Measurements from ENCODE around the gene POPDC2. TPM values are rescaled to one million over a fixed set of nuclear protein-coding genes. Genes with fewer than 3 reads are reported as not detected.

Gene POPDC2
- total RNA-seq, 1 experiment from 2014 or later = 0.15 TPM

DNA sequence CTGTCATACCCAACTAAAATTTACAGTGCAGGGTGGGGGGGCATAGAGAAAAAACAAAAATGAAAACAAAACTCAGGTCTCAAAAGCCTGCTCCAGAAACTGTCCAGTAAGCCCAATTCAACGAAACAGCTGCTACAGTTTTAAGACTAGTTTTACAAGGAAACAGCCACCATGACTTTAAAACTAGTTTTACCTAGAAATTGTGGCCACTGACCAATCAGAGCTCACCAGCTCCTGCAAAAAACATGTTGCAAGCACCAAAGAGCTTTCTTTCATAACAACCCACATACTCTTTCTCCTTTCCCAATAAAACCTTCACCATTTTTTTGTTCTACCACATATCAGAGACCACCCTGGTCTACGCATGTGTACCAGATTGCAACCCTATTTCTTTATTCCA lies 35.1 kb upstream of the POPDC2 start:
- ChIA-PET POLR2A (no interaction called here), CTCF (interaction anchor here (0.8 kb wide), 1 partner anchor 42 kb away, joined by 10 read pairs; no protein-coding TSS in a partner anchor)
- intact Hi-C loops (cut with micrococcal nuclease; ENCODE audit: unreplicated experiment) = no loop called here
- Histone ChIP-seq H3K27ac (ENCODE audit: low read length) (no peak overlapping the region), H3K36me3 (ENCODE audit: control insufficient read depth, insufficient read depth, low read length) (no peaks in the 10 kb centered on the region), H3K9me3 (ENCODE audit: control insufficient read depth, insufficient read depth, low read depth, low read length) (no peaks in the 10 kb centered on the region), H3K27me3 (ENCODE audit: control insufficient read depth, insufficient read depth, low read length) (peaks cover 2% of the 10 kb centered on the region; the same call in 1 of the 2 replicates), H3K4me1 (ENCODE audit: control insufficient read depth, insufficient read depth, low read length) (no peaks in the 10 kb centered on the region), H3K4me3 (ENCODE audit: low read depth in 2 of 2, low read length in 2 of 2) (no peak overlapping the region)
- no peak for ATAC-seq
- TF ChIP-seq TCF7L2 (IDR thresholded peaks at IDR 0.05; ENCODE audit: low read depth, low read length) (no peak), POLR2AphosphoS5 (IDR thresholded peaks at IDR 0.05; ENCODE audit: low read depth, low read length) (no peak), SIN3A (IDR thresholded peaks at IDR 0.05; ENCODE audit: borderline replicate concordance, insufficient read depth, low read depth, low read length) (no peak), REST (IDR thresholded peaks at IDR 0.05; ENCODE audit: insufficient read depth in 1 of 2, low read depth in 2 of 2, low read length in 1 of 2) (no peak), CTCF (IDR thresholded peaks at IDR 0.05) (no peak)
- in situ Hi-C loops (cut with HindIII; ENCODE audit: low pct_unique_long_range_greater_than_20kb, low sequenced_read_pairs) = no loop called here
- no TSS peak for BruUV-seq (replicated peaks)
- no peak for DNase-seq (ENCODE audit: low read depth, low spot score)

DNA sequence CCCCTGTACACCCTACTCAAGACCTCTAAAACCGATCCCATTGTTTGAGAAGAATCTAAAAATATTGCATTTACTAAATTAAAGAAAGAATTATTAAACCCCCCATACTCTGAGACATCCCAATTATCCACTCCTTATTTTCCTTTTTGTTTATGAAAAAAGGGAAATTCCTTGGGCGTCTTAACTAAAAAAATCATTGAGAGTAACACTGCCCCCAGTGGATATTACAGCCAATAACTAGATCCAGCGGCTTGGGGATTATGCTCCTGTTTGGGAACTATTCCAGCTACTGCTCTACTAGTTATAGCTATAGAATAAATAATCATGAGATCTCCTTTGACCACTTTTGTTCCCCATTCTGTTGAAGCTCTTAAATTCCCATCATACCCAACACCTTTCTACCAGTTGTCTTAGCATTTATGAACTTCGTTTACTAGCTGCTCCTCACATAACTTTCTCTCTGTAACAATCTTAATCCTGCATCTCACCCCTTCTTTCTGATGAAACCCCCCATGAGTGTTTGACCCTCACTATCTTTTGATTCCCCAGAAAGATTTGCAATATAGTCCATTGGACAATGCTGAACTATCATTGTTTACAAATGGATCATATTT lies 29.8 kb upstream of the POPDC2 start:
- POLR2A ChIA-PET = no interaction called here
- TF ChIP-seq CTCF (IDR thresholded peaks at IDR 0.05) = peak; percentile 67; the same call in 1 of the 2 replicates
- no peak for TF ChIP-seq TCF7L2 (IDR thresholded peaks at IDR 0.05; ENCODE audit: low read depth, low read length)
- DNase-seq (ENCODE audit: low read depth, low spot score) = no peak
- H3K4me3 ChIP-seq (ENCODE audit: low read depth in 2 of 2, low read length in 2 of 2) = no peak overlapping the region
- intact Hi-C loops (cut with micrococcal nuclease; ENCODE audit: unreplicated experiment) = no loop called here
- no peak for ATAC-seq
- H3K36me3 ChIP-seq (ENCODE audit: control insufficient read depth, insufficient read depth, low read length) = no peaks in the 10 kb centered on the region
- peaks cover 5% of the 10 kb centered on the region; the same call in 1 of the 2 replicates for H3K27me3 ChIP-seq (ENCODE audit: control insufficient read depth, insufficient read depth, low read length)
- no peaks in the 10 kb centered on the region for H3K4me1 ChIP-seq (ENCODE audit: control insufficient read depth, insufficient read depth, low read length)
- no TSS peak for BruUV-seq (replicated peaks)
- no peak overlapping the region for H3K27ac ChIP-seq (ENCODE audit: low read length)
- no peaks in the 10 kb centered on the region for H3K9me3 ChIP-seq (ENCODE audit: control insufficient read depth, insufficient read depth, low read depth, low read length)
- in situ Hi-C loops (cut with HindIII; ENCODE audit: low pct_unique_long_range_greater_than_20kb, low sequenced_read_pairs) = no loop called here
- CTCF ChIA-PET = no interaction called here

Measured in Panc1 (cell line).